NCI-H2107 treated with DMSO at 0.1 percent for 48 hours (cell line): ENCODE results near the gene ORMDL2.
"Not testable (repeated sequence)": the region's sequence is repeated elsewhere in the genome, so short reads cannot be mapped to it uniquely, and the experiment has no call there.

Source experiments
- DNase-seq: peaks from one replicate; lab custom pipeline; 2025; ENCODE audit not compliant: unreplicated experiment; lab: John Stamatoyannopoulos, UW

The ORMDL2 gene

DNA sequence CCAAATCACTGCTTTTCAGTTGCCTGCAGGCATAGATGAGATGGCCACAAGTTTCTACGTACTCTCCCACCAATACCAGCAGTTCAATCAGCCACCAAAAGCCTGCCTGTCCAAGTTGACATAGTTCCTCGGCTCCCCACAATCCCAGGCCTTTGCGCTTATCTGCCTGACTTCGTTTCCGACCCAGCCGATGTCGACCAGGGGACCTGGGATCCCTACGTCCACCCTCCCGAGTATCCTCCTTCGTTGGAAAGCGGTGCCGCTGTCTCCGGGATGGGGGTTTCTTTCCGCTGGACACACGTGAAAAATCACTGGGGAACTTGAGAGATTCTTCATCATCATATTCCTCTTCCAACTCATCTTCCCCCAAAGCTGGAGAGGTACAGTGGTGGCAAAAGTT, 10.0 kb downstream of the ORMDL2 start:
- no peak for DNase-seq

DNA sequence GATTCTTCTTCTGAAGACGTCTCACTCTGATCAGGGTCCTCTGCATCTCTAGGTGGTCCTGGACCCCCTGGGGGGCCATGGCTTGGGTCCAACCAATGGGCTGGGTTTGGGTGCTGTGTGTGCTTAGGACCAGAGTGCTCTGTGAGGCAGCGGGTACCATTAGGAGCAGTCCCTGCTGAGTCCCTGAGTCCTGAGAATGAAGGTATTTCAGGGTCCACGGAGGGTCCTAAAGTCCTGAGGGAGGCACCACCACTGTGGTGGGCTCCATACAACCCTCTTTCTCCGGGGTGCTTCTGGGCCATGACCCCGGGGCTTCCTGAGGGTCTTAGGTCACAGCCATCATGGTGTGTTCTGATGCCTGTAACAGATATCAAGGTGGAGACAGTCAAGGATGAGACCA, 10.5 kb downstream of the ORMDL2 start:
- no peak for DNase-seq

DNA sequence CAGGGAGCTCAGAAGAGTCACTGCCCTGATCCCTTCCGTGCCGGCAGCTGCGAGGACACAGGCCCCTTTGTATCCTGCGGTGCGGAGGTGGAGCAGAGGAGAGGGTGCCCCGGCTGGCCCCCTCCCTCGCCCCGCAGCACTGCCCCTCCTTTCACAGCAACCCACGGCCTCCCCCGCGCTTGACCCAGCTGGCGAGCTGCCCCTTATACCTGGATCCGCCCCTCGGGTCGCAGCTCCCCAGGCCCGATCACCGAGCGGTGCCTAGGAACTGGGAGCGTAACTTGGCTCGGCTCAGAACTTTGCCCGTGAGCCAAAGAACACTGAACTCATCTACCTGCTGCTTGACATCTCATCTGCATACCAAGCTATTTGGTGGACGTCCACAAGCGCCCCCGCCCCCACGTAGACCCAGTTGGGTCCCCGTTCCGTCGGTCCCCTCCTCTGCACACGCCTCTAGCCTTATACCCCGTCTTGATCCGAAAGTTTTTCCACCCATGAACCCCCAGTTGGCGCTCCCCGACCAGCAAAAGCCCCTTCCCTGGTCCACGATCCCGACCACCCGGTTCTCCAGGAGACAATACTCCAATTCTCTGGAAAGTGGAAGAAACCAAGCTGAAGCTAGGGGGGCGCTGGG, 12.2 kb downstream of the ORMDL2 start:
- DNase-seq = no peak

DNA sequence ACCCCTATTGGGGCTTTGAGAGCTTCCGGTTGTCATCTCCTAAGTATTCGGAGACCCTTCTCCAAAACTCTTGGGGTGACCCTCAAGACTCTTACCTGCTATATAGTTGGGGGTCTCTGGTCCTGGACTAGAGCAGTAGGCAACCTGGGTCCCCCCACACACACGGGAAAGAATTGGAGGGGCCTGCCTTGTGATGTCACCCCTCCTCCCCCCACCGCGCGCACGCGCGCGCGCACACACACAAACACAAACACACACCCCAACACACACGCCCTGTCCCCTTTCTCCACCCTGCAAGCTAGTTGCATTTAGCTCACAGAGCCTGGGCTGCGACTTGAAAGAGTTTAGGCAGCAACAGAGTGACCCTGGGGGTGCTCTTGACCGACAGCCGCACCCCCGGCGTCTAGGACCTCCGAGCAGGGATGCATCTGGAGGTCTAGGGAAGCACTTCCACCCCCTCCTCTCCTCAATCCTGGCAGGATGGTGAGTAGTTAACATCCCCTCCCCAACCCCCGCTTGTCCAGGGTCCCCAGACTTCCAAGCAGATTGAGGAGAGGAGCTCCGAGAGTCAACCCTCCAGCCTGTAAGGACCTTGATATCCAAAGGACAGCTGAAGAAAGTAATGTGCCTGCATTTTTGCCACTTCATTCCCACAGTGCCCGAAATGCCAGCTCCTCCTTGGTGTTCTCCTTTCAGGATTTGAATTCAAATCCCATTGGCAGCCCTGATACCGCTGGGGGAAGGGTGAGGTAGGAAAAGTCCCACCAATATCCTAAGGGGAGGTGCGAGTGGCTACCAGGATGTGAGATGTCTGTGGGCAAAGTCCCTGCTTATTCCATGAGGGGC, 13.0 kb downstream of the ORMDL2 start:
- no peak for DNase-seq

DNA sequence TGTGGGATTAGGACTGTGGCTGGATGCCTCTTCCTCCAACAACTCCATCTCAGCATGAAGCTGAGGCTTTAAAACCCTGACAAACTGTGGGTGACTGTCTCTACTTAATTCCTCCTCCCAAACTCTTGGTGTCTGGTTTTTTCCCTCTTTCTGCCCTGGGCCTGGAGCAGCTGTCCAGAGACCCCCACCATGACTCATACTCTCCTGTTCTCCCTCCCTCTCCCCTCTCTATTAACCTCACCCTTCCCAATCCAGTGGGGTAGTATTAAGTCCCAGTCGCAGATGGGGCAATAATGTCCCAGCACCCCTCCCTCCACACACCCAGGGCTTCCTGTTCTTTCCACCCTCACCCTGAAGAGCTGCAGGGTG, 13.6 kb downstream of the ORMDL2 start:
- no peak for DNase-seq

DNA sequence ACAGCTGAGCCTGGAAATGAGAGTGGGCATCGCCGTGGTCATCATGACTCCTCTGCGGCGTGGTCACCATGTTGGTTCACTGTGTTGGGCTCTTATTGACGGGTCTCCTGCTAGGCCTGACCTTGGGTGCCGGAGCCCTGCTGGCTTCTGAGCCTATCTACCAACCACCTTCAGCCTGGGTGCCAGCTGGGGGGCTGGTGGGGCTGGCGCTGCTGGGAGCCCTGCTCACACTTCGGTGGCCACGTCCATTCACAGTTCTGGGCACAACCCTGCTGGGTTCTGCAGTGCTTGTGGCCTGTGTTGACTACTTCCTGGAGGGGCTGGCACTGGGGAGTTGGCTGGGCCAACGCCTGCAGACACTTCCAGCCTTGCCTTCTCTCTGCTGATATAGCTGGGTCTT, 15.2 kb downstream of the ORMDL2 start:
- DNase-seq = no peak

DNA sequence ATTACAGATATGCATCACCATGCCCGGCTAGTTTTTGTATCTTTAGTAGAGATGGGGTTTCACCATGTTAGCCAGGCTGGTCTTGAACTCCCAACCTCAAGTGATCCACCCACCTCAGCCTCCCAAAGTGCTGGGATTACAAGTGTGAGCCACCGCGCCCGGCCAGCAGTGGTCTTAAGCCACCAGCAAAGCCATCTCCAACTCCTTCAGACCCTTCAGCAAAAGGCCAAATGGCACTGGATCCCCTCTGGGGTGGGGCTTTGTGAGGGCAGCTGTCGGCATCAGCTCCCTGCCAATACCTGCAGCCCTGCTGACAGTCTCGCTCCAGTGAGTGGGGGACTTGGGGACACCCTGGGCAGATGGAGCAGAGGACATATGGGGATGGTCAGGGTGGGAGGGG, 16.6 kb downstream of the ORMDL2 start:
- not testable (repeated sequence) for DNase-seq

DNA sequence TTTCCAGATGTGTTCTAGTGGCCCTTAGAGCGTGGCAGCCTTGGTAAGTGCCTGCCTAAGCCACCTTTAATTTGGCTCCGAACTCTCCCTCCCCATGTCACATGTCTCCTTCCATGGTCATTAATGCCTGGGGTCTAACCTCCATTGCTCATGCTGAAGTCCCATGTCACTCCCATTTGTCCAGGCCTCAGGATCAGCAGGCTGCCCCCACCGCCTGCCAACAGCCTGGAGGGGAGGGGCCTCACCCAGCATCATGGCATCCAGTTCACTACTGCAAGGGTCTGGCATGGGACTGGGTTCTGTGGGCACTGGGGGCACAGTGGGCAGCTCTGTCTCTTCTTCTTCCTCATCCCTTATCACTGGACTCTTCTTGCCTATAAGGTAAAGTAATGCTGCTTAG, 20.5 kb downstream of the ORMDL2 start:
- no peak for DNase-seq

DNA sequence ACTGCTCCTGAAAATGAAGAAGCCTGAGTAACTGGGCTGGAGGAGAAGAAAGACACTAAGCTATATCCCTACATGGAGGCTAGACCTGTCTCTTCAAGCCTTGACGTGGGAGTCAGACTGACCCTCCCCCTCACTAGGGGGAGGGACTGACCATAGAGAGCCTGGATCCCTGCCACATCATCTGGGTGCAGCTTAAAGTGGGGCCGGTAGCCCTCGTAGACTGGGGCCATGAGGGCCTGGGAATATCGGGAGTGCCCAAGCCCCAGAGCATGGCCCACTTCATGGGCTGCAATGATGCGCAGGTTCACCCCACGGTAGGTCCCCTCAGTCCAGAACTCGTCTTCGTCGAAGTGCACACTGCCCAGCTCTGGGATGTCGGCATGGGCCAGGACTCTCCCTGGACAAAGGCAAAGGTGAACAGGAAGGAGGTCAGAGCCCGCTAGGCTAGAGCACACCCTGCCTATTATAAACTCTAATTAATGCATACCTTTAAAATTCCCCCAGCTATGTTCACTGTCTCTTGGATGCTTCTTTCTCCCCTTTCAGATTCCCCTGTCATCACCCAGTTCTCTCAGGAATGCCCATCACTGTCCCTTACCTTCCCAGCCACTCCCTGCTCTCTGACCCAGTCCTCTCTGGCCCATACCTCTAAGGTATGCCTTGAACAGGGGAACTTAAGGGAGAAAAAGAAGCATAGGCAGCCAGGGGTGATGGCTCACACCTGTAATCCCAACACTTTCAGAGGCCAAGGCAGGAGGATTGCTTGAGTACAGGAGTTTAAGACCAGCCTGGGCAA, 21.7 kb downstream of the ORMDL2 start:
- no peak for DNase-seq

DNA sequence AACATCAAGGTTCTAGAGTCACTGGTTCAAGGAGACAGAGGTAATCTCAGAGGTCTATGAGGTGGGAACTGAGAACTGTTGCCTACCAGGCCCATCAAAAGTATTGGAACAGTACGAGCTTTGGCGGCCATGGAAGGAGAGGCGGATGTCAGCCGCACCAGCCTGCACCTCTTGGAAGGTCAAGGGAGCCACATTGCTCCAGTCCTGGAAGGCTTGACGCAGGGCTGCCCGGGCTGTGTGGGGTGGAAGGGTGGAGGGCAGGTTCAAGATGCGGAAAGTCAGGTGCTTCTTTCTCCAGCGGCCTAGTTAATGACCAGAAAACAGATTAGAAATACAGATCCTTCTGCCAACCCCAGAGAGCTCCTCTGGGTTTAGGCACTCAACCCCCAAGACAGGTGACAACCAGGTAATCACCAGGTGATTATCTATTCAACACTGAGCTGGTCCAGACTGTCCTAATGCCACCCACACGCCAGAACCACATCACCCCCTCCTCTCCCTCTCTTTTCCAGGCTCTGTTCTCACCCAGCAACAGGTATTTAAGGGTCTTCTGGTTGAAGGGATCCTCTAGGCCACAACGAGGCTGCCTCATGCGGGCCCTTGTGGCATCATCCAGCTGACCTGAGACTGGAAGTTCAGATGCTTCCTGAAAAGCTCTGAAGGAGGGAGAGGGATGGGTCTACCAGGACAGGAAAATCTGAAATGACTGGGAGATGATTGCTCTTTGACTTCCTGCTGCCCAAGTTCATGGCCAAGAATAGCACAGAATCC, 22.9 kb downstream of the ORMDL2 start:
- DNase-seq = no peak

DNA sequence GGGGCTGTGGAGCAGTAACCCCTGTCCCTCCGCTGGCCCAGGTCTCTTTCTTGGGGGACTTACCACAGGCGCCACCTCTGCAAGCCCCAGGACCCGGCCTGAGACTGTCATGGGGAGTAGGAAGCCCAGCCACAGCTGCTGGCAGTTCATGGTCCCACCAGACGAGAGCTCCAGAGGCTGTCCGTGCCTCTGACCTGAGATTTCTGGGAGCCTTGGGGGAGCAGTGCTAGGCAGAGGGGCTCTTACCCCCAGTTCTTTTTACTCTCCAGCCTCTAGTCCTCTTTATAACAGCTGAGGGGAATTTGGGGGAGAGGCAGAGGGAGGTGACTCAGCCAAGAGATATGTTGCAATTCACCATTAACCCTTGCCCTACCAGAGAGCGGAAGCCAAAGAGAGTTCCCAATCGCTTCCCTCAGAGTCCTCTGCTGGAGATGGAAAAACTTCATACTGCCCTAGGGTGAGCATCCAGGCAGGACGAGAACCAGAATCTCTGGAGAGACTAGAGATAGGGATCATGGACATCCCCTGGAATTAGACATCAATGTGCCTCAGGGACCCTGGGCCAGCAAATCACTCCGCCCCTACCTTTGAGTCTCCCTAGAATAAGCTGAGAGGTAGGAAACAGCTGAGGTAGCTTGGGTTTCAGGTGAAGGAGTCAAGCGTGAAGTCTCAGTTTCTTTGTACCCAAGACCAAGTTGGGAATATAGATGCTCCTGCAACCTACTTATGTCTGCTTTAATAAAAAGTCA, 25.0 kb downstream of the ORMDL2 start, which contains the start of gene MMP19:
Gene MMP19 (minus strand): TSS at position 256 of the 749 bp plus-strand sequence. CDS start 106 bp downstream, at position 150.
- no peak for DNase-seq

DNA sequence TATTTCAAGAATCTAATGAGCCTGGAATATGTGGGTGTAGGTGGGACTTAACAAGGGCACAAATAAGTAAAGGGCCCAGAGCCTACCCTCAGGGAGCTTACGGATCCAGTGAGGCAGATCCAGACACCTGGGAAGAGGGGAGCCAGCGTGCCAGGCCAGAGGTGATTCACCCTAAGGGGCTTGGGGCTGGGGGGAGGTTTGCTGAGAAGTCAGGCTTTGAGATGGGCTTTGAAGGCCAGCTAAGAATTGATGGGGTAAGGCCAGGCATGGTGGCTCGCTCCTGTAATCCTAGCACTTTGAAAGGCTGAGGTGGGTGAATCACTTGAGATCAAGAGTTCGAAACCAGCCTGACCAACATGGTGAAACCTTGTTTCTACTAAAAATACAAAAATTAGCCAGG, 25.6 kb downstream of the ORMDL2 start:
- no peak for DNase-seq

DNA sequence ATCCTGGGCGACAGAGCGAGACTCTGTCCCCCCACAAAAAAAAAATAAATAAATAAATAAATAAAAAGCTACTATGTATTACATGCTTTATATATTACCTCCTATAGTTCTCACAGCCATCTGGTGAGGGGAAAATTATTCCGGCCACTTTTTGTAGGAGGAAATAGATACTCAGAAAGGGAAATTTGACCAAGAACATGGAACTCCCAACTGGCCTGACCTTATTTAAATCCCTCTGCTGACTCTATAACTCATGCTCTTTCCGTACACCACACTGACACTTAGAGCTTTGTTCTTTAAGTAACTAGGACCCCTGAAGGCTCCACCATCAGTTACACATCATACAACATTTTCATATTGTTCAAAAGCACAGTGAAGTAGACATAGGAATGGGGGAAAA, 27.1 kb downstream of the ORMDL2 start:
- no peak for DNase-seq

DNA sequence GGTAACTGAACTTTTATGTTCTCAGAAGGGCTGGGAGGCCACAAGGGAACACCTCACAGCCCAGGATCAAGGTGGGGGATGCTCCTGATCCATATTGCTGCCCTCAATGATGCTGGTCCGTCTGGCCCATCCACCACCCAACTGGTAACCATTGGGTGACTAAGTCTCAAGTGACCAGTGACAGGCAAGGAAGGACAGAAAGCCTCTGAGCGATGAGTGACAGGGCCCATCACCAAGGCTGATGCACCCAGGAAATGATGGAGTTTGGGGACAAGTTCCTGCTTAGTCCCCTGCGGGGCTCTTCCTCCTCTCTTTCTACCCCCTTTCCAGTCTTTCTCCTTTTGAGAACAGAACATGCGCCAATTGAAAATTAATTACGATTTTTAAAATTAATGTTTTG, 27.5 kb downstream of the ORMDL2 start:
- DNase-seq = no peak

DNA sequence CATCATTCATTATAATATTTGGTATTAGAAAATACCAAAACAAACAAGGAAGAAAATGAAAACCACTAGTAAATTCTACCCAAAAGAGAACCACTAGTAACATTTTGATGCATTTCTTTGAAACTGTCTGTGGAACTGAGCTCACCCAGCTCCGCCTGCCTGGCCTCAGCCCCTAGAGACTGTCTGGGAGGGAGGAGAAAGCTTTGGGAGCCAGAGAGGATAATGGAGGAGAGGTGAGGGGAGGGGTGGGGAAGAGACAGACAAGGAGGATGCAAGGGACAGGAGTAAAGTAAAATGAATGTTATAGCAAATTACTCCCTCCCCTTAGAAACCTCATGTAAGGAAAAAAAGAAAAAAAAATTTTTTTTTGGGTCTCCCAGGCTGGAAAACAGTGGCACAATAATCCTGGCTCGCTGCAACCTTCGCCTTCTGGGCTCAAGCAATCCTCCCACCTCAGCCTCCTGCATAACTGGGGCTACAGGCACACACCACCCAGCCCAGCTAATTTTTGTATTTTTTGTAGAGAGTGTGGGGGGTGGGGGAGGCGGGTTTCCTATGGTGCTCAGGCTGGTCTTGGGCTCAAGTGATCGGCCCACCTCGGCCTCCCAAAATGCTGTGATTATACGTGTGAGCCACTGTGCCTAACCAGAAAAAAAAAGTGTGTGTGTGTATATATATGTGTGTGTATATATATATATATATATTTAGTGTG, 28.1 kb downstream of the ORMDL2 start:
- DNase-seq = no peak

DNA sequence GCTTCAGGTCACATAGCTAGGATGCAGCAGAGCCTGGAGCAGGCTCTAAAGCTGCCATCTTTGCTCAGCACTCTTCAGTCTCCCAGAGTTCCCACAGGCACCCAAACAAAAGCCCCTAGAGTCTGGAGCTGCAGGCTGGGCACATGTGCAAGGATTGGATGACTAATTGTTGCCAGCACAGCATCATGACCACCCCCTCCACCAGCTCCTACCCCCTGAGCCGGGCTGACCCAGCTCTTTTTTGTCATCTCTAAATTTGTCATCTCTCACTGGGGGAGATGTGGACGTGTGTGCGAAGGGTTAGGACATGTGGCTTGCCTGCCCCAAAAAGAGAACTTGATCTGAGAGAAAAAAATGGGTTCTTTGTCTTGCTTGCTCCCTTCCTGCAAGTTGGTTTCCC, 29.2 kb downstream of the ORMDL2 start:
- DNase-seq = no peak

DNA sequence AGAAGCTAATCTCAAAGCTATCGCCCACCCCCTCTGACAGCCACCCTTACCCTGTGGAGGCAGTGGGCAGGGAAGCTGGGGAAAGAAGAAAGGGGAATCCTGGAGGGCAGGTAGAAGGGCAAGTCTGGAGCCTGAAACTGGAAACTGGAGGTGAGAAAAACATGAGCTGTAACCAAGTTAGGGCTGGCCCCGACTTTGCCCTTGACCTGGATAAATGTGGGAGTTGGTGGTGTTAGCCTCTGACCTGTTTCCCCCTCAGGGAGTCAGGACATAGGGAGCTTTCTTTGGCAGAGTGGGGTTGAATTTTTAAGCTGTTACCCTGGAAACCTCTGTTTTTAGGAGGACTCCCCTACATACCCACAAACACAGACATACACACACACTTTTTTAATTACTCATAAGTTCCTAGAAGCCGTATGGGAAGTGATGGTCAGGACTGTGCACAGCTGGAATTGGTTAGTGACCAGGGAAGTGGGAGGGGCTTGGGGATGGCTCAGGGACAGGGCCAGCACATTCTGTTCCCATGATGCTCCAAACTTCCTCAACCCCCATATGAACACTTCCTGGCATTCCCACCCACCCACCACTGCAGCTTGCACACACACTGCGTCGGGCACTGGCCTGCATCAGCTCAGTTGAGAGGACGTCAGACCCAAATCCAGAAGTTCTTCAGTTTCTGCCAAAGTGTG, 29.9 kb downstream of the ORMDL2 start:
- DNase-seq = no peak

DNA sequence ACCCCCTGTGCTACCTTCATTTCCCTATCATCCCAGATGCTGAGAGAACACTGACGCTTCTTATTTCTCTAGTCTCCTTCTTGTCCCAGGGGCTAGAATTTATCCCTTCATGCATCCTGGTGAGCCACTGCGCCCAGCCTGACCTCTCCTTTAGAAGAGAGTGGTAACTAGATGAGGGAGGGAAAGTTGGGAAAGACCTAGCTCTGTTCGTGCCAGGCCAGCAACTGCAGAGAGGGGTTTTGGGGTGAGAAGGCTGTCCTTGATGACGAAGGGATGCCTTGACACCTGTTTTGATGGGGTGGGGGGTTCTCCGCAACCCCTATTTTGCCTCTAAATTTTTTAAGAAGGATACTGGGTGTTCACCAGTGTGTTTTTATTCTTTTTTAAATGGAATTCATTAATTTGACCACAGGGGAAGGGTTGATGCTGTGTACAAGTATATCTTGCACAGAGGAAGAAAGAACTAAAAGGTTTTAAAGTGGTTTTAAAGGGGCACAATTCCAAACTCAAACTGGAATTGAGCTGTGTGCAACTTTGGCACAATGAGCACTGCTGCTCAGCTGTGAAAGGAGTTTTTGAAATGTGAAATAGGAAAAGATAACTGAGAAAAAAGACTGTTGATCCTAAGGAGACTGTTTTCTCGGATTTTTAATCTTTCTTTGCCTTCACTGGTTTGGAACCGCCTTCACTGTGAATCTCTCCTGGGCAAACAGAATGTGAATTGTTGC, 31.9 kb downstream of the ORMDL2 start:
- no peak for DNase-seq

DNA sequence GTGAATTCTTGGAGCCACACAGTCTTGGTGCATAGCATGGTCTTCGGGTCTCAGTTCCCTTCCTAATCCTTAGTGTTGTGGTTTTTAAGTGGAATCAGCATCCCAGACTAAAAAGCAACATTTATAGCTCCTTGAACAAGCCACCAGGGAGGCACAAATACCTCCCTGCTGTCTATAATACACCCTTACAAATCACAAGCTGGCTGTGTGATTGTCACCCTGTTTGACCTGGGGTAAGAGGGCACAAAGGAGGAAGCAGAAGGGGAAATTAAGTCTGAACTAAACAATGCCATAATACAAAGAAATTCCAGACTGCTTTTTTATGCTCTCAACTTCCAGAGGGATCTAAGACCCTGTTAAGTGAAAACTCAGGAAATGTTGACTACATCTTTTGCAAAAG, 32.6 kb downstream of the ORMDL2 start:
- DNase-seq = no peak
